ENCODE data around the gene KCNC4.

Gene KCNC4

DNA sequence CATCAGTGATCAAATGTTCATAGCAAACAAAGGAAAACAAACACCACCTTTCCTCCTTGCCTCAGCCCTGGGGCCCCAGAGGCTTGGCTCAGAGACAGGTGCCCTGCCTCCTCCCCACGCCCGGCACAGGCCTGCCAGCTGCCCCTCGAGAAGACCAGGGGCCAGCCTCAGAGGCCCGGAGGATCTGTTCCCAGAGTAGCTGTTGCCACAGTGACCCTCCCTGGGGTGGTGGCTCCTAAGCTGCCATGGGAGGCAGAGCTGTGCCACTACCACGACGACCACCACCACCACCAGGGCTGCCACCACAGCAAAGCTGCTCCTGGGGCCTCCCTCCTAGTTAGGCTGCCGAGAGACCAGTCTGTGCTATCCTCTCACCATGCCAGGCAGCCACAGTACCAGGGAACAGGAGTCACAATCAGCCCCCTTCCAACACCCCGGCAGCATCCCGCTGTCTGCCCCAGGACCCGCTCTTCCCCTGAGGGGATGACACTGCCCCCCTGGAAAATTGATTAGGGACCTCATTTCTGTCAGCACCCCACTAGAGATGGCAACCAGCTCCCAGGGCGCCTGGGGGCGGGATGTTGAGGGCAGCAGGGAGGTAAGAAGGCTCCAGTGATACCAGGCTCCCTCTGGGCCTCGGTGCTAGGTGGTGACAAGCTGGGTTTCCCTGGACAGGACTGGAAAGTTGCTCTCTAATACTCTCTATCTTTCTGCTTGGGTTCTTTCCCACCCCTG, 30.5 kb downstream of the KCNC4 start:
- no peak for TF ChIP-seq TCF12 (IDR thresholded peaks at IDR 0.05; ENCODE audit: low read depth)
- no peak for TF ChIP-seq CREB1 (IDR thresholded peaks at IDR 0.05; ENCODE audit: low read depth)
- TF ChIP-seq FOXM1 (IDR thresholded peaks at IDR 0.05; ENCODE audit: borderline replicate concordance, low read depth), result no peak
- no peak for TF ChIP-seq EGR1 (IDR thresholded peaks at IDR 0.05)
- no peak for TF ChIP-seq ZBTB7A (IDR thresholded peaks at IDR 0.05; ENCODE audit: low read depth)
- TF ChIP-seq YY1 (IDR thresholded peaks at IDR 0.05; ENCODE audit: low read depth), result no peak

DNA sequence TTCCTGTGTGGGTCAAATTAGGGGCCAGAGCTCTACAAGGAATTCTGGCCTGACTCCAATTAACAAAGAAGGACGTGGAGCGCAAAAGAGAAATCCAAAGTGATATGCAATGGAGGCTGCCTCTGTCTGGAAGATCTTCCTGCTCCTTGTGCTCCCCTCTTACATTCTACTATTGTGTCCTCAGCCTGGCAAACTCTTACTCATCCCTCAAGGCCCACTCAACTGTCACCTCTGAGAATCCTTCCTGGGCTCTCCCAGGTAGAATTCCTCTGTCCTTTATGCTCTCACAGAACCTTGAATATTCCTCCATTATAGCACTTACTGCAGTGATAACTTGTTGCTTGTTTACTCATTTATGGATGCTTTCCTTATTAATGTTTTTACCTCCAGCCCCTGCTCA, 31.4 kb downstream of the KCNC4 start:
- TF ChIP-seq NFIC (IDR thresholded peaks at IDR 0.05) (no peak), FOXM1 (IDR thresholded peaks at IDR 0.05; ENCODE audit: borderline replicate concordance, low read depth) (no peak), RAD21 (IDR thresholded peaks at IDR 0.05; ENCODE audit: low read depth) (no peak), CREB1 (IDR thresholded peaks at IDR 0.05; ENCODE audit: low read depth) (no peak), TCF12 (IDR thresholded peaks at IDR 0.05; ENCODE audit: low read depth) (no peak), EGR1 (IDR thresholded peaks at IDR 0.05) (no peak), TEAD4 (IDR thresholded peaks at IDR 0.05) (no peak), EP300 (IDR thresholded peaks at IDR 0.05; ENCODE audit: borderline replicate concordance) (no peak)
- TF ChIP-seq, protein P1, sequence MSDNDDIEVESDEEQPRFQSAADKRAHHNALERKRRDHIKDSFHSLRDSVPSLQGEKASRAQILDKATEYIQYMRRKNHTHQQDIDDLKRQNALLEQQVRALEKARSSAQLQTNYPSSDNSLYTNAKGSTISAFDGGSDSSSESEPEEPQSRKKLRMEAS (IDR thresholded peaks at IDR 0.05), result no peak
- TF ChIP-seq, protein P2, sequence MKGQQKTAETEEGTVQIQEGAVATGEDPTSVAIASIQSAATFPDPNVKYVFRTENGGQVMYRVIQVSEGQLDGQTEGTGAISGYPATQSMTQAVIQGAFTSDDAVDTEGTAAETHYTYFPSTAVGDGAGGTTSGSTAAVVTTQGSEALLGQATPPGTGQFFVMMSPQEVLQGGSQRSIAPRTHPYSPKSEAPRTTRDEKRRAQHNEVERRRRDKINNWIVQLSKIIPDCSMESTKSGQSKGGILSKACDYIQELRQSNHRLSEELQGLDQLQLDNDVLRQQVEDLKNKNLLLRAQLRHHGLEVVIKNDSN (IDR thresholded peaks at IDR 0.05), result no peak
- TF ChIP-seq, protein P3, sequence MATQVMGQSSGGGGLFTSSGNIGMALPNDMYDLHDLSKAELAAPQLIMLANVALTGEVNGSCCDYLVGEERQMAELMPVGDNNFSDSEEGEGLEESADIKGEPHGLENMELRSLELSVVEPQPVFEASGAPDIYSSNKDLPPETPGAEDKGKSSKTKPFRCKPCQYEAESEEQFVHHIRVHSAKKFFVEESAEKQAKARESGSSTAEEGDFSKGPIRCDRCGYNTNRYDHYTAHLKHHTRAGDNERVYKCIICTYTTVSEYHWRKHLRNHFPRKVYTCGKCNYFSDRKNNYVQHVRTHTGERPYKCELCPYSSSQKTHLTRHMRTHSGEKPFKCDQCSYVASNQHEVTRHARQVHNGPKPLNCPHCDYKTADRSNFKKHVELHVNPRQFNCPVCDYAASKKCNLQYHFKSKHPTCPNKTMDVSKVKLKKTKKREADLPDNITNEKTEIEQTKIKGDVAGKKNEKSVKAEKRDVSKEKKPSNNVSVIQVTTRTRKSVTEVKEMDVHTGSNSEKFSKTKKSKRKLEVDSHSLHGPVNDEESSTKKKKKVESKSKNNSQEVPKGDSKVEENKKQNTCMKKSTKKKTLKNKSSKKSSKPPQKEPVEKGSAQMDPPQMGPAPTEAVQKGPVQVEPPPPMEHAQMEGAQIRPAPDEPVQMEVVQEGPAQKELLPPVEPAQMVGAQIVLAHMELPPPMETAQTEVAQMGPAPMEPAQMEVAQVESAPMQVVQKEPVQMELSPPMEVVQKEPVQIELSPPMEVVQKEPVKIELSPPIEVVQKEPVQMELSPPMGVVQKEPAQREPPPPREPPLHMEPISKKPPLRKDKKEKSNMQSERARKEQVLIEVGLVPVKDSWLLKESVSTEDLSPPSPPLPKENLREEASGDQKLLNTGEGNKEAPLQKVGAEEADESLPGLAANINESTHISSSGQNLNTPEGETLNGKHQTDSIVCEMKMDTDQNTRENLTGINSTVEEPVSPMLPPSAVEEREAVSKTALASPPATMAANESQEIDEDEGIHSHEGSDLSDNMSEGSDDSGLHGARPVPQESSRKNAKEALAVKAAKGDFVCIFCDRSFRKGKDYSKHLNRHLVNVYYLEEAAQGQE (IDR thresholded peaks at IDR 0.05; ENCODE audit: low read depth), result no peak

DNA sequence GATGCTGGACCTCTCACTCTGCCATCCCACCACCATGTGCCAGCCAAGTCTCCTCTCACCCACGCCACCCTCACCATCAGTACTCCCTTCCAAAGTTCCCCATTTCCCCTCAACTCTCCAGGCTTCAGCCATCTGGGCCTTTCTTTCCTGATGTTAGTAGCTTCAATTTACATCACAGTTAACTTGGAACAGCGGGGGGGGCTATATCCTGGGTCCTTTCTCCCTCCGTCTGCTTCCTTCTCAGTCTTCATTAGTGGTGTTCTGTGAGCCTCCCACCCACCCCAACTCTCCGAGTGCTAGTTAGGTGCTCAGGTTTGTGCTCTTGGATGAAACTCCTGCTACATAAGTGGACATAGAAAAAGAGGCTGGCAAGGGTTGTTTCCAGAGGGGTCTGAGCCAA, 31.9 kb downstream of the KCNC4 start:
- TF ChIP-seq, protein P3 (IDR thresholded peaks at IDR 0.05; ENCODE audit: low read depth), result no peak
- TF ChIP-seq TCF12 (IDR thresholded peaks at IDR 0.05; ENCODE audit: low read depth), result no peak

DNA sequence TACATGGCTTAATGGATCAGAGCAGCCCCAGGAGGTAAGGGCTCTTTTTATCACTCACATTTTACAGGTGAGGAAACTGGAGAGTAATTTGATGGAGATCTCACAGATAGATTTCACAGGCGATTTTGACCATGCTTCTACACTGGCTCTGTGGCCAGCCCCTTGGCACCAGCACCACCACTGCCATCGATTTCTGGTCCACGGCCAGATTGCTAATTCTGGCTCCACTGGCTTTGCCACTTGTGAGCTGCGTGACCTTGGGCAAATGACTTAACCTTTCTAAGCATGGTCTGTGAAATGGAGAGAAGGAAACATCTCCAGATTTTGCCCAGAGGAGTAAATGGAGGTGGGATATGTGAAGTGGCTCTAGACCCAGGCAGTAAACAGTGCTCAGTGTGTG, 32.6 kb downstream of the KCNC4 start:
- TF ChIP-seq, protein P2 (IDR thresholded peaks at IDR 0.05), result no peak
- TF ChIP-seq, protein P3 (IDR thresholded peaks at IDR 0.05; ENCODE audit: low read depth), result no peak
- TF ChIP-seq RAD21 (IDR thresholded peaks at IDR 0.05; ENCODE audit: low read depth) (no peak), CEBPB (IDR thresholded peaks at IDR 0.05) (no peak), TCF12 (IDR thresholded peaks at IDR 0.05; ENCODE audit: low read depth) (no peak), FOXM1 (IDR thresholded peaks at IDR 0.05; ENCODE audit: borderline replicate concordance, low read depth) (no peak), NFIC (IDR thresholded peaks at IDR 0.05) (no peak), YY1 (IDR thresholded peaks at IDR 0.05; ENCODE audit: low read depth) (no peak), CREB1 (IDR thresholded peaks at IDR 0.05; ENCODE audit: low read depth) (no peak), TEAD4 (IDR thresholded peaks at IDR 0.05) (no peak), TAF1 (IDR thresholded peaks at IDR 0.05; ENCODE audit: low read depth) (no peak), ZBTB7A (IDR thresholded peaks at IDR 0.05; ENCODE audit: low read depth) (no peak), EGR1 (IDR thresholded peaks at IDR 0.05) (no peak), EP300 (IDR thresholded peaks at IDR 0.05; ENCODE audit: borderline replicate concordance) (no peak)
- TF ChIP-seq, protein P1 (IDR thresholded peaks at IDR 0.05), result no peak

DNA sequence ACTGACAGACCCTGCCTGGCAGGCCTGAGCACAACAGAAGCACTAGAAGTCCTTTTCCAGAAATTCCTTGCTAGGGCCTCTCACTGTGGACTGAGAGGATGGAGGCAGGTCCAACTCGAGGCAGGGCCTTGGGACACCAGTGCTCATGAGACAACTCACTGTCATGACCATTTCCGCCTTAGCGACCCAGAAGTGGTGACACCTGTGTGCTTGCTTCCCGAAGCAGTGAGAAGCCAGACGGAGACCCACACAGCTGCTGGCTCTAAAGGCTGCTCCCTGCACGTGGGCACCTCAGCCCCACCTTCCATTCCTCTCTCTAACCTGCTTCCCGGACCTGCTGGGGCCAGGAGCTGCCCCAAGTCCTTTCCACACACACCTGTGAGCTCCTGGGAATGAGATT, 33.0 kb downstream of the KCNC4 start:
- TF ChIP-seq YY1 (IDR thresholded peaks at IDR 0.05; ENCODE audit: low read depth) (no peak), FOXM1 (IDR thresholded peaks at IDR 0.05; ENCODE audit: borderline replicate concordance, low read depth) (no peak), EP300 (IDR thresholded peaks at IDR 0.05; ENCODE audit: borderline replicate concordance) (no peak), CREB1 (IDR thresholded peaks at IDR 0.05; ENCODE audit: low read depth) (no peak)
- TF ChIP-seq, protein P3 (IDR thresholded peaks at IDR 0.05; ENCODE audit: low read depth), result no peak
- TF ChIP-seq, protein P2 (IDR thresholded peaks at IDR 0.05), result no peak

Measured in Ishikawa (cell line).